SU-DHL-6 (cell line): ENCODE results near the gene LAMA2.

Experiments used
- H2AFZ ChIP-seq: fragments of 200-600 bp; sonication (generic); 2 replicates; pipeline ENCODE4 v1.6.1; 2014; ENCODE audit warnings: low read depth, mild to moderate bottlenecking, moderate library complexity, mixed read lengths, antibody characterized with exemption, low read length; ENCODE audit not compliant: severe bottlenecking
- H3F3A ChIP-seq: fragments of 200-600 bp; shearing (Covaris generic); 2 replicates; pipeline ENCODE4 v1.6.0; 2016; ENCODE audit warnings: antibody characterized with exemption, mild to moderate bottlenecking; ENCODE audit not compliant: insufficient read depth
- H3K27ac ChIP-seq: fragments of 200-600 bp; sonication (generic); 2 replicates; pipeline ENCODE4 v1.5.1; 2016; ENCODE audit warnings: low read depth, mild to moderate bottlenecking, low read length, moderate library complexity, mixed read lengths
- H3K27me3 ChIP-seq: fragments of 200-600 bp; sonication (generic), shearing (Covaris generic); 2 replicates; pipeline ENCODE4 v1.6.0; 2014; ENCODE audit warnings: mild to moderate bottlenecking, low read length
- H3K36me3 ChIP-seq: fragments of 200-600 bp; sonication (generic); 2 replicates; pipeline ENCODE4 v1.6.1; 2014; ENCODE audit warnings: mild to moderate bottlenecking, low read length, mixed read lengths
- H3K4me2 ChIP-seq: fragments of 300-600, 200-600 bp; shearing (Covaris generic), sonication (generic); 2 replicates; pipeline ENCODE4 v1.6.0; 2014; ENCODE audit warnings: low read length, low read depth, mild to moderate bottlenecking; ENCODE audit not compliant: poor library complexity, severe bottlenecking
- H3K4me3 ChIP-seq: fragments of 200-600 bp; sonication (generic); 2 replicates; pipeline ENCODE4 v1.5.1; 2014; ENCODE audit warnings: antibody characterized with exemption, low read length, mild to moderate bottlenecking, mixed read lengths; ENCODE audit not compliant: insufficient read depth, poor library complexity, severe bottlenecking
- H3K79me2 ChIP-seq: fragments of 200-600 bp; sonication (generic); 2 replicates; pipeline ENCODE4 v1.6.1; 2014; ENCODE audit warnings: mild to moderate bottlenecking, low read length, moderate library complexity; ENCODE audit not compliant: insufficient read depth
- H3K9ac ChIP-seq: fragments of 200-600 bp; sonication (generic); 2 replicates; pipeline ENCODE4 v1.7.0; 2014; ENCODE audit warnings: mild to moderate bottlenecking, low read length
- H3K9me2 ChIP-seq: fragments of 200-600 bp; sonication (generic); replicated peaks from 2 replicates; pipeline ENCODE4 v1.6.1; 2014; ENCODE audit warnings: low read length; ENCODE audit not compliant: insufficient read depth
- H3K9me3 ChIP-seq: fragments of 200-600 bp; sonication (generic); 2 replicates; pipeline ENCODE4 v1.6.1; 2014; ENCODE audit warnings: low read length, mixed read lengths; ENCODE audit not compliant: insufficient read depth
- H4K20me1 ChIP-seq: fragments of 200-600 bp; sonication (generic); 2 replicates; pipeline ENCODE4 v1.6.1; 2014; ENCODE audit warnings: low read depth, mild to moderate bottlenecking, antibody characterized with exemption, low read length, moderate library complexity, mixed read lengths
- EZH2phosphoT487 ChIP-seq: fragments of 200-600 bp; sonication (generic), shearing (Covaris generic); conservative IDR thresholded peaks from 2 replicates; pipeline ENCODE4 v1.6.1; 2018; ENCODE audit warnings: mild to moderate bottlenecking, antibody characterized with exemption, low read length, moderate library complexity, mixed read lengths
- TF ChIP-seq, protein P1 (sequence below): fragments of 200-600 bp; sonication (generic); IDR thresholded peaks from one replicate; pipeline ENCODE4 v1.5.1; 2017; ENCODE audit warnings: antibody characterized with exemption, mild to moderate bottlenecking, low read length, moderate library complexity; ENCODE audit not compliant: insufficient read depth, poor library complexity, severe bottlenecking

Gene LAMA2

DNA sequence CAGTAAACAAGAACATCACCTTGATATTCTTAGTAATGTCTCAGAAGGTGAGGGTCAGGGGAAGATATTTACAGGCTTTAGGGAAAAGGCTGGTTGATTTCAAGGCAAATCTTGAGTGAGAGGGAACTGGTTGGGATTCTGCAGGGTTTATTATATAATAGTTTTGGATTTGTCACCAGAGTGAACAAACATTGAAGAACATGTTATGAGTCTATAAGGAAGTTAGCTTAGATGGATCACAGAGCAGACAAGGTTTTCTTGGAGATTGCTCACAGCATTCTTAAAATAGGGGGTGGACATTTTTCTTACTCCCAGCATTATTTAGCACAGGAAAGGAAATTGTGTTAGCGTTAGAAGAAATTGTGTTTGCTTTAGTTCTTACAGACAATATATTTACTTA is 324.9 kb downstream of the LAMA2 start:
- no peak overlapping the region for H3K9ac ChIP-seq

DNA sequence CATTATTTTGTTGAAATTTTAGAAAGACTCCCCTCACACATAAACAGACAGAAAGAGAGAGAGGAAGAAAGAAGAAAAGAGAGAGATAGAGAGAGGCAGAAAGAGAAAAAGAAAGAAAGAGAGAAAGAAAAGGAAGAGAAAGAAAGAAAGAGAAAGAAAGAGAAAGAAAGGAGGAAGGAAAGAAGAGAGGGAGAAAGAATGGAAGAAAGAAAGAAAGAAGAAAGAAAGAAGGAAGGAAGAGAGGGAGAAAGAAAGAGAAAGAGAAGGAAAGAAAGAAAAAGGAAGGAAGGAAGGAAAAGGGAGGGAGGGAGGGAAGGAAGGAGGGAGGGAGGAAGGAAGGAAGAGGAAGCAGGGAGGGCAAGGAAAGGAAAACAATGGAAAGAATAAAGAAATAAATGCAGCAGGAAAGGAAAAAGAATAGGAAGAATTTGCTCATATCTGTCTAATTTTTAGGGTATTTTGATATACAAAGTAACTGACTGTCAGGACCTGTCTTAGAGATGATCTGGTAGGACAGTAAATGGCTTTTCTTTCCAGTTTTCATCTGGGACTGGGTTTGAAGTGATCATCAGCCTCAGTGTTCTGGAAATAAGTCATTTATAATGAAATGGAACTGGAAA is 325.6 kb downstream of the LAMA2 start:
- no peak overlapping the region for H3K27ac ChIP-seq

More for the DNA sequence above, 324.9 kb downstream of the LAMA2 start:
- Histone ChIP-seq H3F3A (no peaks in the 10 kb centered on the region), H2AFZ (no peak overlapping the region), H3K27me3 (no peaks in the 10 kb centered on the region), H3K9me3 (no peaks in the 10 kb centered on the region), H4K20me1 (no peaks in the 10 kb centered on the region), H3K36me3 (no peaks in the 10 kb centered on the region), H3K9me2 (no peaks in the 10 kb centered on the region), H3K4me3 (no peak overlapping the region), H3K79me2 (no peaks in the 10 kb centered on the region), H3K27ac (no peak overlapping the region), H3K4me2 (no peak overlapping the region)
- TF ChIP-seq EZH2phosphoT487 = no peak
- TF ChIP-seq, protein P1, sequence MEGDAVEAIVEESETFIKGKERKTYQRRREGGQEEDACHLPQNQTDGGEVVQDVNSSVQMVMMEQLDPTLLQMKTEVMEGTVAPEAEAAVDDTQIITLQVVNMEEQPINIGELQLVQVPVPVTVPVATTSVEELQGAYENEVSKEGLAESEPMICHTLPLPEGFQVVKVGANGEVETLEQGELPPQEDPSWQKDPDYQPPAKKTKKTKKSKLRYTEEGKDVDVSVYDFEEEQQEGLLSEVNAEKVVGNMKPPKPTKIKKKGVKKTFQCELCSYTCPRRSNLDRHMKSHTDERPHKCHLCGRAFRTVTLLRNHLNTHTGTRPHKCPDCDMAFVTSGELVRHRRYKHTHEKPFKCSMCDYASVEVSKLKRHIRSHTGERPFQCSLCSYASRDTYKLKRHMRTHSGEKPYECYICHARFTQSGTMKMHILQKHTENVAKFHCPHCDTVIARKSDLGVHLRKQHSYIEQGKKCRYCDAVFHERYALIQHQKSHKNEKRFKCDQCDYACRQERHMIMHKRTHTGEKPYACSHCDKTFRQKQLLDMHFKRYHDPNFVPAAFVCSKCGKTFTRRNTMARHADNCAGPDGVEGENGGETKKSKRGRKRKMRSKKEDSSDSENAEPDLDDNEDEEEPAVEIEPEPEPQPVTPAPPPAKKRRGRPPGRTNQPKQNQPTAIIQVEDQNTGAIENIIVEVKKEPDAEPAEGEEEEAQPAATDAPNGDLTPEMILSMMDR = no peak

DNA sequence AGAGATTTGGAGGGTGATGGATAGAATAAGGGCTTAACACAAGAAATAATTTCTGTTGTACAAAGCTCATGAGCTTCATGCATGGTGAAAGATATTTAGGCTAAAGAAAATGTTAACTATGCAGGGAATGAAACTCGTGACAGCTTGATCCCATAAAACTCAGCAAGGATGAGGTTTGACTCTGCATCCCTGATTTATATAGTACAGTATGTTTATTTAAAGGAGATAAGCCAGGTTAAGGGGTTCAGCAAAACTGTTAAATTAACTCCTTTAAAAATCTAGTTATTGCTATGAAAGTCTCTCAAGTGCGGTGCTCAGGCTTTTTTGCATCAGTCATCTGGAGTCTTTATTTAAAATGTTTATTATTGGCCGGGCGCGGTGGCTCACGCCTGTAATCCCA is 326.4 kb downstream of the LAMA2 start:
- no peaks in the 10 kb centered on the region for H3K36me3 ChIP-seq
- no peaks in the 10 kb centered on the region for H3K79me2 ChIP-seq
- no peak overlapping the region for H3K4me3 ChIP-seq
- no peaks in the 10 kb centered on the region for H3K9me2 ChIP-seq
- no peak overlapping the region for H2AFZ ChIP-seq
- no peaks in the 10 kb centered on the region for H4K20me1 ChIP-seq
- no peaks in the 10 kb centered on the region for H3F3A ChIP-seq
- H3K27me3 ChIP-seq = no peaks in the 10 kb centered on the region
- H3K4me2 ChIP-seq = no peak overlapping the region
- no peaks in the 10 kb centered on the region for H3K9me3 ChIP-seq
- no peak overlapping the region for H3K27ac ChIP-seq
- no peak overlapping the region for H3K9ac ChIP-seq
- TF ChIP-seq EZH2phosphoT487 = no peak
- TF ChIP-seq, protein P1 = no peak

More for the DNA sequence above, 325.6 kb downstream of the LAMA2 start:
- Histone ChIP-seq H3K9me3 (no peaks in the 10 kb centered on the region), H4K20me1 (no peaks in the 10 kb centered on the region), H3K4me2 (no peak overlapping the region), H3K9ac (no peak overlapping the region), H3K4me3 (no peak overlapping the region), H3K9me2 (no peaks in the 10 kb centered on the region), H3F3A (no peaks in the 10 kb centered on the region), H3K27me3 (no peaks in the 10 kb centered on the region), H3K36me3 (no peaks in the 10 kb centered on the region), H2AFZ (no peak overlapping the region), H3K79me2 (no peaks in the 10 kb centered on the region)
- TF ChIP-seq, protein P1 = no peak
- no peak for TF ChIP-seq EZH2phosphoT487
